Karpas-422 (cell line): ENCODE results near the gene PLD5. TPM values are rescaled to one million over a fixed set of nuclear protein-coding genes. Genes with fewer than 3 reads are reported as not detected.

Experiments used
- DNase-seq: peaks from one replicate; pipeline ENCODE4 v3.0.0-alpha.2; 2015
- H2AFZ ChIP-seq: fragments of 200-600 bp; sonication (generic); 2 replicates; pipeline ENCODE4 v1.6.1; 2014; ENCODE audit warnings: antibody characterized with exemption, low read length, mixed read lengths
- H3K27ac ChIP-seq: fragments of 200-600 bp; sonication (generic); 2 replicates; pipeline ENCODE4 v1.5.1; 2014; ENCODE audit warnings: mild to moderate bottlenecking, low read length, moderate library complexity
- H3K27me3 ChIP-seq: fragments of 200-600 bp; sonication (generic); 2 replicates; pipeline ENCODE4 v1.6.1; 2014; ENCODE audit warnings: low read length, mixed read lengths
- H3K36me3 ChIP-seq: fragments of 200-600 bp; sonication (generic); 2 replicates; pipeline ENCODE4 v1.6.1; 2014; ENCODE audit warnings: low read length, mixed read lengths; ENCODE audit not compliant: insufficient read depth
- H3K4me1 ChIP-seq: fragments of 200-600 bp; sonication (generic); 2 replicates; pipeline ENCODE4 v1.6.1; 2014; ENCODE audit warnings: mild to moderate bottlenecking, low read length, mixed read lengths
- H3K4me2 ChIP-seq: fragments of 200-600 bp; sonication (generic); 2 replicates; pipeline ENCODE4 v1.6.1; 2014; ENCODE audit warnings: low read length, low read depth, mild to moderate bottlenecking; ENCODE audit not compliant: poor library complexity, severe bottlenecking
- H3K4me3 ChIP-seq: fragments of 200-600 bp; sonication (generic); 2 replicates; pipeline ENCODE4 v1.5.1; 2014; ENCODE audit warnings: mild to moderate bottlenecking, antibody characterized with exemption, low read length, mixed read lengths
- H3K79me2 ChIP-seq: fragments of 200-600 bp; sonication (generic); 2 replicates; pipeline ENCODE4 v1.6.1; 2014; ENCODE audit warnings: mild to moderate bottlenecking, low read length, mixed read lengths
- H3K9ac ChIP-seq: fragments of 200-600 bp; sonication (generic); 2 replicates; pipeline ENCODE4 v1.6.0; 2014; ENCODE audit warnings: low read length
- H3K9me2 ChIP-seq: fragments of 200-600 bp; sonication (generic), shearing (Covaris generic); replicated peaks from 2 replicates; pipeline ENCODE4 v1.6.0; 2014; ENCODE audit warnings: mild to moderate bottlenecking, low read length, moderate library complexity; ENCODE audit not compliant: insufficient read depth
- H3K9me3 ChIP-seq: fragments of 300-700, 200-600 bp; sonication (generic); 2 replicates; pipeline ENCODE4 v1.6.1; 2014; ENCODE audit warnings: low read length, mixed read lengths
- H4K20me1 ChIP-seq: fragments of 200-600 bp; sonication (generic); 2 replicates; pipeline ENCODE4 v1.6.1; 2014; ENCODE audit warnings: mild to moderate bottlenecking, antibody characterized with exemption, low read length, low read depth; ENCODE audit not compliant: insufficient read depth
- small RNA-seq: library from RNA; depleted of rRNA; stranded (forward); fragments of <200 nt; gene quantifications from one replicate; pipeline ENCODE3, GENCODE V24; 2014
- total RNA-seq: library from RNA; depleted of rRNA; stranded (reverse); fragments of >200 nt; shearing (Covaris generic); gene quantifications from 2 replicates; pipeline ENCODE4 v1.2.3, GENCODE V29; 2014; ENCODE audit warnings: low replicate concordance

The PLD5 gene
- total RNA-seq, 1 experiment from 2014 or later, result not detected

DNA sequence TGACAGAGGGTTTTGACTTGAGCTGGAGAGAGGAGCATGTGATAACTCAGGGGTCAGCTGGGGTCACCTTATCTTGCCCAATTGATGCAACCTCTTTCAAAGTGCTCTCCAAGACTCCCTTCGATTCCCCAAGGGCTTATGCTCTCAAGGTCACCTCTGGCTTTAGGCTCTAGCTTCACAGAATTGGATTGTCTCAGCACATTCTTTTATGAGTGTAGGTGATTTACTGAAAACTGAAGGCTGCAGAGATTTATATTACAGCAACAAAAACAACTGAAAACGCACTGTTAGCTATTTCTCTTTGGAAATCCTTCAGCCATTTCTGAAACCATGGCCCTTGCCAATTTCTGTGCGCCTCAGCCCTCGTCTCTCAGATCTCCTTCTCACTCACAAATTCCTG, 491.1 kb downstream of the PLD5 start:
- Histone ChIP-seq H3K4me2 (no peak overlapping the region), H3K4me3 (no peak overlapping the region), H3K9me3 (no peaks in the 10 kb centered on the region), H4K20me1 (no peaks in the 10 kb centered on the region), H2AFZ (no peak overlapping the region), H3K9me2 (no peaks in the 10 kb centered on the region), H3K79me2 (no peaks in the 10 kb centered on the region), H3K4me1 (no peaks in the 10 kb centered on the region), H3K36me3 (no peaks in the 10 kb centered on the region), H3K9ac (no peak overlapping the region), H3K27me3 (no peaks in the 10 kb centered on the region), H3K27ac (no peak overlapping the region)
- DNase-seq, result no peak

Small RNA genes lying within 50 kb of the gene (small RNA-seq; reads per million reads assigned to genes)
- gene AL360271.2 (not detected), gene RN7SKP12 (not detected)
